Stimulated activated CD8-positive, alpha-beta memory T cell treated with anti-CD3 and anti-CD28 coated beads, Interleukin-4, amount 100 ng/mL, for 48 hours (primary cell): ENCODE measurements around the gene KDM7A.
"Not testable (repeated sequence)": the region's sequence is repeated elsewhere in the genome, so short reads cannot be mapped to it uniquely, and the experiment has no call there.

Experiments used
- DNase-seq: peaks from one replicate; pipeline ENCODE4 v3.0.0-alpha.2; 2020

Gene KDM7A

GRCh38 chr7:140156460-140157080, 20.2 kb downstream of the KDM7A start:
- DNase-seq = no peak

GRCh38 chr7:140155428-140155827, 21.4 kb downstream of the KDM7A start:
- no peak for DNase-seq

- no peak for DNase-seq
Measured at GRCh38 chr7:140153666-140154161, 23.1 kb downstream of the KDM7A start.

- no peak for DNase-seq
Measured at GRCh38 chr7:140146574-140146973, 30.2 kb downstream of the KDM7A start.

GRCh38 chr7:140145709-140146108, 31.1 kb downstream of the KDM7A start:
- DNase-seq = no peak

- no peak for DNase-seq
Measured at GRCh38 chr7:140144821-140145220, 32.0 kb downstream of the KDM7A start.

GRCh38 chr7:140143997-140144396, 32.8 kb downstream of the KDM7A start:
- no peak for DNase-seq

- DNase-seq = no peak
Measured at GRCh38 chr7:140142031-140142430, 34.8 kb downstream of the KDM7A start.

GRCh38 chr7:140141256-140141655, 35.5 kb downstream of the KDM7A start:
- DNase-seq = no peak

- DNase-seq = no peak
Measured at GRCh38 chr7:140137078-140137477, 39.7 kb downstream of the KDM7A start.

- DNase-seq = no peak
Measured at GRCh38 chr7:140136073-140136472, 40.7 kb downstream of the KDM7A start.

GRCh38 chr7:140134039-140134438, 42.7 kb downstream of the KDM7A start:
- no peak for DNase-seq

- DNase-seq = no peak
Measured at GRCh38 chr7:140127360-140128127, 49.2 kb downstream of the KDM7A start.

GRCh38 chr7:140126435-140127034, 50.2 kb downstream of the KDM7A start:
- no peak for DNase-seq

- DNase-seq = no peak
Measured at GRCh38 chr7:140122965-140123364, 53.8 kb downstream of the KDM7A start.

- no peak for DNase-seq
Measured at GRCh38 chr7:140121326-140121725, 55.5 kb downstream of the KDM7A start.

- DNase-seq = not testable (repeated sequence)
Measured at GRCh38 chr7:140114817-140115216, 62.0 kb downstream of the KDM7A start.

GRCh38 chr7:140108777-140109176, 68.0 kb downstream of the KDM7A start:
- DNase-seq = not testable (repeated sequence)

GRCh38 chr7:140096459-140096858, 80.3 kb downstream of the KDM7A start:
- no peak for DNase-seq

- DNase-seq = no peak
Measured at GRCh38 chr7:140093375-140093774, 83.4 kb downstream of the KDM7A start.

- DNase-seq = no peak
Measured at GRCh38 chr7:140085447-140085846, 91.3 kb downstream of the KDM7A start.

- DNase-seq = no peak
Measured at GRCh38 chr7:140084972-140085371, 91.8 kb downstream of the KDM7A start.

- no peak for DNase-seq
Measured at GRCh38 chr7:140084142-140084655, 92.6 kb downstream of the KDM7A start.

GRCh38 chr7:140082770-140083169, 94.0 kb downstream of the KDM7A start:
- DNase-seq = no peak
